IMR-90 (cell line): ENCODE results near the gene CLEC19A. TPM values are rescaled to one million over a fixed set of nuclear protein-coding genes. Genes with fewer than 3 reads are reported as not detected.

Source experiments
- ATAC-seq: fragments of 200-7000 bp; cut with Tn5 transposase; 2 replicates; pipeline ENCODE4 v1.9.1; 2020; ENCODE audit warnings: low read depth, mild to moderate bottlenecking, moderate library complexity
- BruUV-seq: library from RNA; stranded (reverse); fragments of 400-500 nt; replicated peaks from 2 replicates; lab custom pipeline; 2021; lab: Mats Ljungman, UMichigan
- CTCF ChIA-PET: fragments of 300-600 bp; formaldehyde crosslinking; extraction: SDS; loops from one replicate; lab custom pipeline; 2021; ENCODE audit warnings: antibody characterized with exemption; lab: Yijun Ruan, JAX
- POLR2A ChIA-PET: fragments of 300-600 bp; sonication (Branson Sonifier 250); formaldehyde crosslinking; loops from one replicate; lab custom pipeline; 2022; ENCODE audit warnings: antibody characterized with exemption; ENCODE audit not compliant: unreplicated experiment; lab: Charles Lee
- DNase-seq: peaks from one replicate; pipeline ENCODE4 v3.0.0; 2013
- H2AFZ ChIP-seq: replicated peaks from 2 replicates; pipeline ENCODE3; 2013; ENCODE audit warnings: low read length, mild to moderate bottlenecking; ENCODE audit not compliant: poor library complexity
- H2AK5ac ChIP-seq: 2 replicates; pipeline ENCODE4 v1.6.1; 2013; ENCODE audit warnings: low read depth, low read length, inconsistent platforms
- H2AK9ac ChIP-seq: replicated peaks from 2 replicates; pipeline ENCODE3; 2013; ENCODE audit warnings: mild to moderate bottlenecking, low read depth, low read length, moderate library complexity; ENCODE audit not compliant: poor library complexity
- H2BK120ac ChIP-seq: 2 replicates; pipeline ENCODE4 v1.6.1; 2013; ENCODE audit warnings: low read depth, low read length, inconsistent platforms
- H2BK15ac ChIP-seq: 3 replicates; pipeline ENCODE4 v1.6.1; 2013; ENCODE audit warnings: low read depth, low read length, inconsistent platforms
- H2BK20ac ChIP-seq: 2 replicates; pipeline ENCODE4 v1.6.1; 2013; ENCODE audit warnings: low read depth, mild to moderate bottlenecking, inconsistent platforms, low read length, moderate library complexity
- H2BK5ac ChIP-seq: 2 replicates; pipeline ENCODE4 v1.6.1; 2013; ENCODE audit warnings: mild to moderate bottlenecking, low read depth, low read length, inconsistent platforms; ENCODE audit not compliant: poor library complexity, severe bottlenecking
- H3K14ac ChIP-seq: replicated peaks from 2 replicates; pipeline ENCODE4 v1.6.1; 2013; ENCODE audit warnings: low read depth, low read length, inconsistent platforms
- H3K18ac ChIP-seq: 2 replicates; pipeline ENCODE4 v1.6.1; 2013; ENCODE audit warnings: low read depth, low read length, control low read depth
- H3K23ac ChIP-seq: 2 replicates; pipeline ENCODE4 v1.6.1; 2013; ENCODE audit warnings: low read depth, low read length, inconsistent platforms
- H3K27ac ChIP-seq: 2 replicates; pipeline ENCODE4 v1.5.1; 2013; ENCODE audit warnings: mild to moderate bottlenecking, control low read depth, low read length; ENCODE audit not compliant: insufficient read depth
- H3K27me3 ChIP-seq: 2 replicates; pipeline ENCODE4 v1.6.1; 2013; ENCODE audit warnings: low read length; ENCODE audit not compliant: control insufficient read depth, insufficient read depth
- H3K36me3 ChIP-seq: 2 replicates; pipeline ENCODE4 v1.6.1; 2013; ENCODE audit warnings: low read length, mixed read lengths; ENCODE audit not compliant: control insufficient read depth, insufficient read depth
- H3K4ac ChIP-seq: 2 replicates; pipeline ENCODE4 v1.6.1; 2013; ENCODE audit warnings: low read depth, low read length, inconsistent platforms
- H3K4me1 ChIP-seq: 2 replicates; pipeline ENCODE4 v1.6.1; 2013; ENCODE audit warnings: low read length, mixed read lengths; ENCODE audit not compliant: control insufficient read depth, insufficient read depth
- H3K4me2 ChIP-seq: 2 replicates; pipeline ENCODE4 v1.6.1; 2013; ENCODE audit warnings: low read depth, mild to moderate bottlenecking, control low read depth, low read length, moderate library complexity
- H3K4me3 ChIP-seq: 2 replicates; pipeline ENCODE4 v1.5.1; 2013; ENCODE audit warnings: low read depth, mild to moderate bottlenecking, control low read depth, low read length, moderate library complexity; ENCODE audit not compliant: insufficient read depth
- H3K56ac ChIP-seq: 2 replicates; pipeline ENCODE4 v1.6.1; 2013; ENCODE audit warnings: low read length, inconsistent platforms; ENCODE audit not compliant: insufficient read depth; ENCODE audit errors: extremely low read depth
- H3K79me1 ChIP-seq, 2 experiments: 2 replicates each; pipeline ENCODE4 v1.6.1; 2013; ENCODE audit warnings: low read length in 2 of 2, inconsistent platforms in 1 of 2, low read depth in 1 of 2
- H3K9ac ChIP-seq: 2 replicates; pipeline ENCODE4 v1.6.1; 2013; ENCODE audit warnings: low read depth, low read length, control low read depth
- H3K9me1 ChIP-seq: 2 replicates; pipeline ENCODE4 v1.6.1; 2013; ENCODE audit warnings: low read length, inconsistent platforms; ENCODE audit not compliant: insufficient read depth
- H3K9me3 ChIP-seq: 2 replicates; pipeline ENCODE4 v1.6.1; 2013; ENCODE audit warnings: low read length; ENCODE audit not compliant: control insufficient read depth, insufficient read depth
- H4K20me1 ChIP-seq: 2 replicates; pipeline ENCODE4 v1.6.1; 2013; ENCODE audit warnings: low read length, inconsistent platforms; ENCODE audit not compliant: insufficient read depth
- H4K5ac ChIP-seq: 2 replicates; pipeline ENCODE4 v1.6.1; 2013; ENCODE audit warnings: mild to moderate bottlenecking, low read depth, low read length, control low read depth
- H4K8ac ChIP-seq, 2 experiments: 2 replicates each; pipeline ENCODE4 v1.6.1; 2013; ENCODE audit warnings: low read depth in 2 of 2, low read length in 2 of 2, control low read depth in 1 of 2, inconsistent platforms in 1 of 2
- H4K91ac ChIP-seq: 2 replicates; pipeline ENCODE4 v1.6.1; 2013; ENCODE audit warnings: low read depth, low read length, inconsistent platforms; ENCODE audit not compliant: insufficient read depth
- CEBPB ChIP-seq: IDR thresholded peaks from 2 replicates; pipeline ENCODE4 v1.6.1; 2012; ENCODE audit warnings: low read depth, low read length, improper control_type of control experiment
- CTCF ChIP-seq: conservative IDR thresholded peaks from 2 replicates; pipeline ENCODE4 v1.5.1; 2012; ENCODE audit warnings: mild to moderate bottlenecking, low read depth, low read length, improper control_type of control experiment
- POLR2A ChIP-seq: IDR thresholded peaks from 2 replicates; pipeline ENCODE4 v1.6.1; 2012; ENCODE audit warnings: mild to moderate bottlenecking, low read depth, low read length
- USF2 ChIP-seq: fragments of 150-350 bp; IDR thresholded peaks from 2 replicates; pipeline ENCODE4 v1.6.1; 2017; ENCODE audit warnings: mild to moderate bottlenecking, antibody characterized with exemption, low read length, low read depth
- WGBS, 2 experiments: methylation state at CpG; one replicate each; pipeline versions ENCODE4 v1.1.5 to v1.1.7; 2013; ENCODE audit warnings: missing lambda C conversion rate in 2 of 2; ENCODE audit not compliant: insufficient read length in 1 of 2; ENCODE audit errors: extremely low coverage in 2 of 2; 5-methylcytosine and 5-hydroxymethylcytosine counted together
- dilution Hi-C: fragments of 300-500 bp; cut with HindIII; formaldehyde crosslinking; loops from one replicate; pipeline ENCODE4 v1.14.3; 2018; ENCODE audit warnings: low sequenced_read_pairs; ENCODE audit not compliant: unreplicated experiment
- in situ Hi-C: fragments of 300-500 bp; cut with MboI; formaldehyde crosslinking; loops from 3 replicates; pipeline ENCODE4 v1.14.3; 2019; ENCODE audit warnings: low sequenced_read_pairs, inconsistent platforms, mixed read lengths
- intact Hi-C: fragments of 100-400 bp; cut with micrococcal nuclease; formaldehyde crosslinking; loops from 2 replicates; pipeline ENCODE4 v1.10.0; 2022
- polyA plus RNA-seq, 3 experiments: library from polyadenylated mRNA; depleted of rRNA; stranded (reverse); fragments of >200 nt; gene quantifications; 2 replicates each; pipeline ENCODE4 v1.2.3, GENCODE V29; 2012; ENCODE audit warnings: low replicate concordance in 1 of 3
- total RNA-seq: library from RNA; depleted of rRNA; stranded (reverse); fragments of >200 nt; gene quantifications from 2 replicates; pipeline ENCODE4 v1.2.3, GENCODE V29; 2012

Gene CLEC19A
- total and polyA plus RNA-seq, 2 of the 4 experiments (the other 2 are of a cell fraction) = not detected

- Histone ChIP-seq H3K14ac (no peak overlapping the region), H4K8ac (no peak overlapping the region), H3K9ac (no peak overlapping the region), H4K5ac (no peak overlapping the region), H2BK15ac (no peak overlapping the region), H3K23ac (no peak overlapping the region), H3K4ac (no peak overlapping the region), H2BK20ac (no peak overlapping the region), H3K36me3 (no peaks in the 10 kb centered on the region), H3K4me1 (no peaks in the 10 kb centered on the region), H3K27ac (no peak overlapping the region), H3K4me2 (no peak overlapping the region), H2AK5ac (no peak overlapping the region), H3K79me1 (no peaks in the 10 kb centered on the region), H4K91ac (no peak overlapping the region), H3K27me3 (no peaks in the 10 kb centered on the region), H2BK120ac (no peak overlapping the region), H3K56ac (no peak overlapping the region), H2AK9ac (no peak overlapping the region), H3K9me1 (no peaks in the 10 kb centered on the region), H3K4me3 (no peak overlapping the region), H4K20me1 (no peaks in the 10 kb centered on the region), H3K9me3 (no peaks in the 10 kb centered on the region), H2BK5ac (no peak overlapping the region), H2AFZ (no peak overlapping the region), H3K18ac (no peak overlapping the region)
- intact Hi-C loops = no loop called here
- 40% methylated on average over 1 of the region's 6 CpGs; no CpG with 5 or more reads in 1 of the 2 experiments for WGBS, 2 experiments
- in situ Hi-C loops = no loop called here
- no TSS peak for BruUV-seq
- TF ChIP-seq CTCF = no peak
- TF ChIP-seq USF2 = no peak
- TF ChIP-seq POLR2A = no peak
- no peak for TF ChIP-seq CEBPB
- dilution Hi-C loops = no loop called here
- ChIA-PET POLR2A (no interaction called here), CTCF (no interaction called here)
- DNase-seq (no peak), ATAC-seq (no peak)
Observed at GRCh38 chr16:19348125-19348524, 62.6 kb downstream of the CLEC19A start.
